8988T (cell line): ENCODE data around the gene PIN1.
A peak's percentile ranks its signal among the peaks of the same experiment; 100 is the strongest.
"Not testable (repeated sequence)": the region's sequence is repeated elsewhere in the genome, so short reads cannot be mapped to it uniquely, and the experiment has no call there.

Experiments
- DNase-seq: peaks from one replicate; pipeline ENCODE4 v3.0.0; 2011

The PIN1 gene

DNA sequence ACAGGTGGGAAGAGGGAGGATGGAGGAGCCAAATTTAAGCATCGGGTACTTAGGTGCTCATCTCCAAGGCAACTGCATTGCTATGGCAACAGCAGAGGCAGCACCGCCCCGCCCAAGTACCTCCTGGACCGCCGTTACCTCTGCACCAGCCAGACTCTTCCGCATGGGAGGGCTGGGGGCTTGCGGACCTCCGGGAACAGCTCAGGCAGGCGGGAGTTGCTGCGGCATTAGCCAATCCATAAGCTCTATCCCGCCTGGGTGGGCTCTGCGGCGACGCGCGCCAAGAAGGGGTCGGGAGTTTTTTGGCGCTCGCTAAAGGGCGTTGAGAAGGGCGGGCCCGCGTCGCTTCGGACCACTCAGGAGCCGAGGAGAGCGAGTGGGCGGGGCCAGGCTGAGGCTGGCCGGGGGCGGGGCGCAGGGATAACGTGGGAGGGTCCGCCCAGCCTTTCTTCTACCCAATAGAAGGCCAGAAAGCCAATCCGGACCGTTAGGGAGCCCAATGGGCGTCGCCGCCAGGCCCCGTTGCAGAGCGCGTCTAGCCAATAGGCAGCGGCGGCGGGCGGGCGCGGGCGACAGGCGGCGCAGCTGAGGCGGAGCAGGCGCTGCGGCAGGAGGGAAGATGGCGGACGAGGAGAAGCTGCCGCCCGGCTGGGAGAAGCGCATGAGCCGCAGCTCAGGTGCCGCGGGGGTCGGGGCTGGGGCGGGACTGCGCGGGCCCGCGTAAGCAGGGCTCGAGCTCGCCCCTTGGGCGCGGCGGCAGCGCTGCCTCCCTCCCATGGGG lies at the start of gene PIN1:
PIN1 (plus strand) TSS at position 593 of the 781 bp plus-strand sequence; CDS start at position 620, 27 bp downstream.
- peak; percentile 90 for DNase-seq

- peak; percentile 72 for DNase-seq
Measured at GRCh38 chr19:9785367-9786331, 49.5 kb upstream of the PIN1 start.

- no peak for DNase-seq
Measured at GRCh38 chr19:9786342-9786741, 48.8 kb upstream of the PIN1 start.

- DNase-seq, result no peak
Measured at GRCh38 chr19:9786819-9787218, 48.3 kb upstream of the PIN1 start.

GRCh38 chr19:9788604-9789003 lies 46.5 kb upstream of the PIN1 start:
- not testable (repeated sequence) for DNase-seq

GRCh38 chr19:9789066-9789465 lies 46.1 kb upstream of the PIN1 start:
- DNase-seq, result no peak

- DNase-seq, result not testable (repeated sequence)
Measured at GRCh38 chr19:9789579-9789978, 45.5 kb upstream of the PIN1 start.

- DNase-seq, result not testable (repeated sequence)
Measured at GRCh38 chr19:9791073-9791367, 44.1 kb upstream of the PIN1 start.

GRCh38 chr19:9791552-9792205 lies 43.4 kb upstream of the PIN1 start:
- DNase-seq, result peak; percentile 35

DNA sequence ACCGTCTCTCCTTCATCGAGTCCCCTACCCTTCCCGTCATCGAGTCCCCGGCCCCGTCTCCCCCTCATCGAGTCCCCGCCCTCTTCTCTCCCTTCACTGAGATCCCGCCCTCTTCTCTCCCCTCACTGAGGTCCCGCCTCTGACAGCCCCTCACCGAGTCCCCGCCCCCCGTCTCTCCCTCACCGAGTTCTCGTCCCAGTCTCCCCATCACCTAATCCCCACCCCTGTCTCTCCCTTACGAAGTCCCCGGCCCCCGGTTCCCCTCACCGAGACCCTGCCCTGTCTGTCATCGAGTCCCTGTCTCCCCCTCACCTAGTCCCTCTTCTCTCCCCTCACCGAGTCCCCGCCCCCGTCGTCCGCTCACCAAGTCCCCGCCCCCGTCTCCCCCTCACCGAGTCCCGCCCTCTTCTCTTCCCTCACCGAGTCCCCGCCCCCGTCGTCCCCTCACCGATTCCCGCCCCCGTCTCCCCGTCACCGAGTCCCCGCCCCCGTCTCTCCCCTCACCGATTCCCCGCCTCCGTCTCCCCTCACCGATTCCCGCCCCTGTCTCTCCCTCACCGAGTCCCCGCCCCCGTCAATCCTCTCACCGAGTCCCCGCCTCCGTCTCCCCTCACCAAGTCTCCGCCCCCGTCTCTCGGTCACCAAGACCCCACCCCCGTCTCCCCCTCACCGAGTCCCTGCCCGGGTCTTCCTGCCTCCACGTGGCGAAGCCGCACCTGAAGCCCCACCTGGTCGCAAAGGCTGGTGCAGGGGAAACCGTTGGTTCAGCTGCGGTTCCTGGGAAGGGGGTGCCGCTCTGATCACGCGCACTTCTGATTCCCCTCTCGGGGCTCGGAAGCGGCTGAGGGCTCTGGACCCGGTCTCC lies 42.7 kb upstream of the PIN1 start:
- DNase-seq, result peak; percentile 49

GRCh38 chr19:9793071-9793591 lies 42.0 kb upstream of the PIN1 start:
- DNase-seq, result no peak

DNA sequence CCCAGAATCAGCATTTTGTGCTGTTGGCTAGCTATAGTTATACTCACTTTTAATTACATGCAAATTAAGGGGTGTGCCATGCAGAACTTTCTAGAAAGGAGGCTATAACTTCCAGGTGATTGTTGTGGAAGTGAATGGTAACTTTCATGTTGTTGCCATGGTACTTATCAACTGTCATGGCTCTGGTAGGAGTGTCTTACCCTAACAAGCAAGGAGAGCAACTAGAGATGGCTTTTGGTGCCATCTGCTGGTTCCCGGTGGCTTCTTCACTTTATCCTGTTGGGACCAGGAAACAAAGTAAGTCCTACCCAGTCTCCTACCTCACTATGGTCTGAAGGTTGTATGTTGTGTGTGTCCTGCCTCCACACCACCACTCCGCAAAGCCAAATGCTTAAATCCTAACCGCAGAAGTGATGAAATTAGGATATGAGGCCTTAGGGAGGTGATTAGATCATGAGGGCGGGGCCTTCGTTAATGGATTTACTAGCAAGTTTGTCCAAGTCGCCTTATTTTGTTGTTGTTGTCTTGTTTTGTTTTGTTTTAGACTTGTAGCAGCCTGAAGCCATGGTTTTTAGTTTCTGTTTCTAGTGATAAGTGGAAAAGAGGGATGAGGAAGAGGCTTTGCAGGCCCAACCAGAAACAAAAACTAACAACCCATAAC lies 38.9 kb upstream of the PIN1 start:
- DNase-seq, result peak; percentile 29

DNA sequence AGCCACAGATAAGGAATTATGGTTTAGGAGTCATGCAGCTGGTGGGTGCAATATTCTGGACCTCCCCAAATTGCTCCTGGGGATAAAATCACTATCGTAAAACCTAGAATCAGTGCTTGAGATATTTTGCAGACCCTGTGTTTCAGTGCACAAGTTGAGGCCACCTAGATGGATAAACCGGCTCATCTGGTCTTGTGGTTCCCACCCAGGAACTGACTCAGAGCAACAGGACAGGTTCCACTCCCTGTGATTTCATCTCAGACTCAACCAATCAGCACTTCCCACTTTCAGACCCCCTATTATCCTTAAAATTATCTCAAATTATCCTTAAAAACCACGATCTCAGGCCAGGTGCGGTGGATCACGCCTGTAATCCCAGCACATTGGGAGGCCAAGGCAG lies 37.2 kb upstream of the PIN1 start:
- no peak for DNase-seq

GRCh38 chr19:9799162-9799561 lies 36.0 kb upstream of the PIN1 start:
- no peak for DNase-seq

DNA sequence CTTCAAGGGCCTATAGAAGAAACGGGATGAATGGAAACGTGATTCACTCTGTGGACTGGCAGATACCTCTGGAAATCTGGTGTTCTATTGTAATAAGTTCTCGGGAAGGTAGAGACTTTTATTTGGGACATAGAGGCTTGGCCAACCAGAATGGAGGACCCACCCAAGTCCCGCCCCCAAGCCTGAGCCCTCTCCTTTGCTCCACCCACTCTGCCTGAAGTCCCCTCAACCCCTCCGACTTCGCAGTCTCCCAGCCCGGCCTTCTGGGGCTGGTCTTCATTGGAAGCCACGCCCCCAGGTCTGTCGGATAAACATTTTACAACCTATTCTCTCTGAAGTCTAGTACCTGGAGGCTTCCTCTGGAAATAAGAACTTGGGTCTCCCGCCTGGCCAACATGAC lies 33.1 kb upstream of the PIN1 start:
- DNase-seq, result no peak

DNA sequence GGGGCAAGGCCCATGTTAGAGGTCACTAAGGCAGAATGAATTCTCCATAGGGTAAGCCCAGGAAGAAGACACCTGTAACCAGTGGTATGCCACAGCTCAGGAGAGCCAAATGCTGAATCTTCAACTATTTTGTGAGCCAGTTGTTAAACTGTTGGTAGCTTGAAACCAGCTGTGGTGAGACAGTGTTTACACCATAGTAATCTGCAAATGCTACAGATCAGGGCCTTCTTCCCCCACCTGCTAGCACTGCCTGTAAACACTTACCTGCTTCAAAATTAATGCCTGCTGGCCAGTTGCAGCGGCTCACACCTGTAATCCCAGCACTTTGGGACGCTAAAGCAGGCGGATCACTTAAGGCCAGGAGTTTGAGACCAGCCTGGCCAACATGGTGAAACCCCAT lies 28.3 kb upstream of the PIN1 start:
- DNase-seq, result no peak

DNA sequence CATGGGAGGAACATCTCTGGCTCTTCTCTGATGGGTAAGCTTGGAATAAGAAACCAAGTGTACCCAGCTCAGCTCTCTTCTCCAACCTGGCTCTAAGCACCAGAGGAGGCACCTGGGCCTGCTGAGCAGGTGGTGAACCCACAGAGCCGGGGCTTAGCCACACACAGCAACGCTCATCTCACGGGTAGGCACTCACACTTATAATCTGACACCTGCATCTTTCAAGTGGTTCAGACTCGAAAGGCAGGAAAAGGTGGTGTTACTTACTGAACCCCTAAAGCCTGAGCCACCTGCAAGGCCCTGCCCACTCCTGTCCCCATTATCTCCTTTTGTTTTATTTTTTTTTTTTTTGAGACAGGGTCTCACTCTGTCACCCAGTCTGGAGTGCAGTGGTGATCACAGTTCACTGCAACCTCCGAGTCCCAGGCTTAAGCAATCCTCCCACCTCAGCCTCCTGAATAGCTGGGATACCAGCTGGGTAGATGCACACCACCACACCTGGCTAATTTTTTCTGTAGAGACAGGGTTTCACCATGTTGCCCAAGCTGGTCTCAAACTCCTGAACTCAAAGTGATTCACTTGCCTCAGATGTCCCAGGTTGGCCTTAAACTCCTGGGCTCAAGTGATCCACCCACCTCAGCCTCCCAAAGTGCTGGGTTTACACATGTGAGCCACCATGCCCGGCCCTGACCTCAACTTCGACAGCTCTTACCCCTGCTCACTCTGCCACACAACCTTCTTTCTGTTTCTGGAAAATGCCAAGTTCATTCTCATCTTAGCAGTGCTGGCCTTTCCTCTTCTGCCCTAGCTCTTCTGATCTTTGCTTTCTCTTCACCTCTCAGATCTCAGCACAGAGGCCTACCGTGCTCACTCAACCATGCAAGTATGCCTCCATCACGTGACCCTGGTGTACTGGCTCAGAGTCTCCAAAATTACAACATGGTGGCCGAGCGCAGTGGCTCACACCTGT lies 26.0 kb upstream of the PIN1 start:
- DNase-seq, result no peak

- no peak for DNase-seq
Measured at GRCh38 chr19:9811139-9811538, 24.0 kb upstream of the PIN1 start.

DNA sequence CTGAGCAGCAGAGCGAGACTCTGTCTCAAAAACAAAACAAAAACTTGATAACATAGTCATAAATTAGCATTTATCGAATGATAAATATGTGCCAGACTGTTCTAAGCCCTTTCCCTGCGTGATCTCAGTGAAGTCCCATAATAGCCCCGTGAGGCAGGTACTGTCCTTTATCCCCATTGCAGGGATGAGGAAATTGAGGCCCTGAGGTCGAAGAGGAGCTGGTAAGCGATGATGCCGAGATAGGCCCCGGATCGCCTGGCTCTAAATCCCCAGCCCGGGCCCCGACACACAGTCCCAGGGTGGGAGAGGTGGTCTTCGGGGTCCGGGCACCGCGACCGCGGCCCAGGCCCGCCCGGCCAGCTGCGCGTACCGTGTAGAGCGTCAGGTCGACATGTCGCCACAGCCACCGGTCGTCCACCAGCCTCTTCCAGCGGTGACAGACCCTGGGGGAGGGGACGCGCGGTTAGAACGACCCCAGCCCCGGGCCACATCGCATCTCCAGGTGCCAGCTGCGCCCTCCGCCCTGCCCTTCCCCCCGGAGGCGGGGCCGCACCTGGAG lies 16.9 kb upstream of the PIN1 start:
- no peak for DNase-seq
